Liver (tissue), 9 donors: ENCODE results near the gene CR1L. TPM values are rescaled to one million over a fixed set of nuclear protein-coding genes. Genes with fewer than 3 reads are reported as not detected.
"Not testable (repeated sequence)": the region's sequence is repeated elsewhere in the genome, so short reads cannot be mapped to it uniquely, and the experiment has no call there.

Experiments
- DNase-seq: peaks from one replicate; pipeline ENCODE4 v3.0.0-alpha.2; 2017; ENCODE audit warnings: low spot score
- H3K27ac ChIP-seq, 2 donors: one replicate each; pipeline ENCODE4 v1.7.0; 2013; ENCODE audit warnings: inconsistent platforms in 2 of 2, low read length in 2 of 2, control low read depth in 1 of 2, low read depth in 1 of 2, mild to moderate bottlenecking in 1 of 2
- H3K27me3 ChIP-seq, 4 donors: one replicate each; pipeline versions ENCODE4 v1.6.1 to v1.7.0; 2013; ENCODE audit warnings: low read length in 3 of 4, inconsistent platforms in 1 of 4, mild to moderate bottlenecking in 1 of 4, moderate library complexity in 1 of 4; ENCODE audit not compliant: control insufficient read depth in 4 of 4, insufficient read depth in 4 of 4
- H3K36me3 ChIP-seq, 4 donors: one replicate each; pipeline versions ENCODE4 v1.6.1 to v1.7.0; 2013; ENCODE audit warnings: low read length in 3 of 4, mild to moderate bottlenecking in 3 of 4, low read depth in 1 of 4, moderate library complexity in 1 of 4; ENCODE audit not compliant: control insufficient read depth in 4 of 4, insufficient read depth in 3 of 4
- H3K4me1 ChIP-seq, 4 donors: one replicate each; pipeline versions ENCODE4 v1.6.1 to v1.7.0; 2013; ENCODE audit warnings: low read length in 3 of 4, mild to moderate bottlenecking in 3 of 4, moderate library complexity in 1 of 4; ENCODE audit not compliant: control insufficient read depth in 4 of 4, insufficient read depth in 4 of 4
- H3K4me3 ChIP-seq, 3 donors: one replicate each; pipeline versions ENCODE4 v1.6.1 to v1.7.0; 2013; ENCODE audit warnings: low read length in 3 of 3, control low read depth in 1 of 3, low read depth in 1 of 3, mild to moderate bottlenecking in 1 of 3
- H3K9ac ChIP-seq, 2 donors: one replicate each; pipeline ENCODE4 v1.7.0; 2013; ENCODE audit warnings: low read length in 2 of 2, mild to moderate bottlenecking in 2 of 2, moderate library complexity in 2 of 2, control low read depth in 1 of 2, low read depth in 1 of 2
- H3K9me3 ChIP-seq, 4 donors: one replicate each; pipeline versions ENCODE4 v1.6.1 to v1.7.0; 2013; ENCODE audit warnings: low read length in 3 of 4; ENCODE audit not compliant: control insufficient read depth in 4 of 4
- EGR1 ChIP-seq, 2 donors: IDR thresholded peaks; 2 replicates each; pipeline ENCODE4 v1.6.1; 2016 to 2018; ENCODE audit warnings: antibody characterized with exemption in 2 of 2, low read depth in 2 of 2
- FOXA2 ChIP-seq: IDR thresholded peaks from 2 replicates; pipeline ENCODE4 v1.6.1; 2016; ENCODE audit warnings: antibody characterized with exemption
- GABPA ChIP-seq, 2 donors: IDR thresholded peaks in 1 of 2; conservative IDR thresholded peaks in 1 of 2; 2 replicates each; pipeline ENCODE4 v1.6.1; 2016; ENCODE audit warnings: antibody characterized with exemption in 2 of 2, mild to moderate bottlenecking in 1 of 2, moderate library complexity in 1 of 2
- HNF4A ChIP-seq, 2 donors: conservative IDR thresholded peaks; 2 replicates each; pipeline ENCODE4 v1.6.1; 2016; ENCODE audit warnings: antibody characterized with exemption in 2 of 2, mild to moderate bottlenecking in 2 of 2
- JUND ChIP-seq, 2 donors: IDR thresholded peaks; 2 replicates each; pipeline ENCODE4 v1.6.1; 2016; ENCODE audit warnings: antibody characterized with exemption in 2 of 2
- NR2F2 ChIP-seq: IDR thresholded peaks from 2 replicates; pipeline ENCODE4 v1.6.1; 2016; ENCODE audit warnings: antibody characterized with exemption
- RAD21 ChIP-seq, 2 donors: IDR thresholded peaks; 2 replicates each; pipeline ENCODE4 v1.6.1; 2016; ENCODE audit warnings: antibody characterized with exemption in 2 of 2, mild to moderate bottlenecking in 2 of 2
- RXRA ChIP-seq, 2 donors: IDR thresholded peaks; 2 replicates each; pipeline ENCODE4 v1.6.1; 2017 to 2018; ENCODE audit warnings: antibody characterized with exemption in 2 of 2, mild to moderate bottlenecking in 1 of 2
- SP1 ChIP-seq: IDR thresholded peaks from 2 replicates; pipeline ENCODE4 v1.6.1; 2018; ENCODE audit warnings: antibody characterized with exemption, mild to moderate bottlenecking
- YY1 ChIP-seq: IDR thresholded peaks from 2 replicates; pipeline ENCODE4 v1.6.1; 2016; ENCODE audit warnings: antibody characterized with exemption, mild to moderate bottlenecking
- WGBS: extraction: QIAGEN DNeasy Blood & Tissue Kit; methylation state at CpG from one replicate; pipeline ENCODE4 v1.1.7; 2013; 5-methylcytosine and 5-hydroxymethylcytosine counted together
- polyA plus RNA-seq, 2 donors: library from polyadenylated mRNA; stranded (reverse) in 1 of 2; unstranded in 1 of 2; fragments of 200-250 nt in 1 of 2; fragments of >200 nt in 1 of 2; fragmentation: Nextera tagmentation in 1 of 2; extraction: Ambion mirVana in 1 of 2; gene quantifications; one replicate each; pipeline versions ENCODE4 v1.2.1 to v1.2.3, GENCODE V29; 2013 to 2015
- total RNA-seq, 2 donors: library from RNA; depleted of rRNA; stranded (reverse); fragments of >200 nt; gene quantifications; one replicate each; pipeline ENCODE4 v1.2.3, GENCODE V29; 2014
- TF ChIP-seq, protein P1 (sequence below): IDR thresholded peaks from 2 replicates; pipeline ENCODE4 v1.6.1; 2016; ENCODE audit warnings: antibody characterized with exemption
- TF ChIP-seq, protein P2 (sequence below): fragments of 150-350 bp; IDR thresholded peaks from 2 replicates; pipeline ENCODE4 v1.5.1; 2017; ENCODE audit warnings: improper control_type of control experiment, low read depth, low read length; ENCODE audit not compliant: missing input control
- TF ChIP-seq, protein P3 (sequence below): IDR thresholded peaks from 2 replicates; pipeline ENCODE4 v1.6.1; 2016; ENCODE audit warnings: antibody characterized with exemption
- TF ChIP-seq, protein P4 (sequence below): IDR thresholded peaks from 2 replicates; pipeline ENCODE4 v1.6.1; 2016; ENCODE audit warnings: antibody characterized with exemption
- donor health status: healthy.
- donor health status: healthy.
- donor health status: healthy.
- donor health status: healthy.
- donor health status: healthy.

Gene CR1L
- total and polyA plus RNA-seq, 4 donors: 0.18 to 30.9 (median 0.42) TPM

DNA sequence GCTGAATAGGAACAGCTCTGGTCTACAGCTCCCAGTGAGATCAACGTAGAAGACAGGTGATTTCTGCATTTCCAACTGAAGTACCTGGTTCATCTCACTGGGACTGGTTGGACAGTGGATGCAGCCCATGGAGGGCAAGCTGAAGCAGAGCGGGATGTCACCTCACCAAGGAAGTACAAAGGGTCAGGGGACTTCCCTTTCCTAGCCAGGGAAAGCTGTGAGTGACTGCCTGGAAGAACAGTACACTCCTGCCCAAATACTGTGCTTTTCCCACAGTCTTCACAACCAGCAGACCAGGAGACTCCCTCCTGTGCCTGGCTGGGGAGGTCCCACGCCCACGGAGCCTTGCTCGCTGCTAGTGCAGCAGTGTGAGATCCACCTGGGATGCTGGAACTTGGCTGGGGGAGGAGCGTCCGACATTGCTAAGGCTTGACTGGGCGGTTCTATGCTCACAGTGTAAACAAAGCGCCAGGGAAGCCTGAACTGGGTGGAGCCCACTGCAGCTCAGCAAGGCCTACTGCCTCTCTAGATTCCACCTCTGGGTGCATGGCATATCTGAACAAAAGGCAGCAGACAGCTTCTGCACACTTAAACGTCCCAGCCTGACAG is 14.7 kb downstream of the CR1L start:
- Histone ChIP-seq H3K4me1 (no peaks in the 10 kb centered on the region), H3K27me3 (no peaks in the 10 kb centered on the region), H3K36me3 (no peaks in the 10 kb centered on the region), H3K9me3 (no peaks in the 10 kb centered on the region), H3K4me3 (no peak overlapping the region), H3K27ac (no peak overlapping the region), H3K9ac (no peak overlapping the region)
- no peak for DNase-seq
- 85% methylated on average over 10 of the region's 10 CpGs for WGBS
- TF ChIP-seq, protein P1, sequence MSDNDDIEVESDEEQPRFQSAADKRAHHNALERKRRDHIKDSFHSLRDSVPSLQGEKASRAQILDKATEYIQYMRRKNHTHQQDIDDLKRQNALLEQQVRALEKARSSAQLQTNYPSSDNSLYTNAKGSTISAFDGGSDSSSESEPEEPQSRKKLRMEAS: no peak
- no peak for TF ChIP-seq RXRA (IDR thresholded peaks at IDR 0.05)
- TF ChIP-seq, protein P2, sequence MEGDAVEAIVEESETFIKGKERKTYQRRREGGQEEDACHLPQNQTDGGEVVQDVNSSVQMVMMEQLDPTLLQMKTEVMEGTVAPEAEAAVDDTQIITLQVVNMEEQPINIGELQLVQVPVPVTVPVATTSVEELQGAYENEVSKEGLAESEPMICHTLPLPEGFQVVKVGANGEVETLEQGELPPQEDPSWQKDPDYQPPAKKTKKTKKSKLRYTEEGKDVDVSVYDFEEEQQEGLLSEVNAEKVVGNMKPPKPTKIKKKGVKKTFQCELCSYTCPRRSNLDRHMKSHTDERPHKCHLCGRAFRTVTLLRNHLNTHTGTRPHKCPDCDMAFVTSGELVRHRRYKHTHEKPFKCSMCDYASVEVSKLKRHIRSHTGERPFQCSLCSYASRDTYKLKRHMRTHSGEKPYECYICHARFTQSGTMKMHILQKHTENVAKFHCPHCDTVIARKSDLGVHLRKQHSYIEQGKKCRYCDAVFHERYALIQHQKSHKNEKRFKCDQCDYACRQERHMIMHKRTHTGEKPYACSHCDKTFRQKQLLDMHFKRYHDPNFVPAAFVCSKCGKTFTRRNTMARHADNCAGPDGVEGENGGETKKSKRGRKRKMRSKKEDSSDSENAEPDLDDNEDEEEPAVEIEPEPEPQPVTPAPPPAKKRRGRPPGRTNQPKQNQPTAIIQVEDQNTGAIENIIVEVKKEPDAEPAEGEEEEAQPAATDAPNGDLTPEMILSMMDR: no peak
- no peak for TF ChIP-seq GABPA (IDR thresholded peaks at IDR 0.05 in 1 of 2, conservative IDR thresholded peaks at IDR 0.05 in 1 of 2)
- TF ChIP-seq HNF4A (conservative IDR thresholded peaks at IDR 0.05): no peak
- TF ChIP-seq JUND (IDR thresholded peaks at IDR 0.05): no peak
- TF ChIP-seq YY1: no peak
- TF ChIP-seq, protein P3, sequence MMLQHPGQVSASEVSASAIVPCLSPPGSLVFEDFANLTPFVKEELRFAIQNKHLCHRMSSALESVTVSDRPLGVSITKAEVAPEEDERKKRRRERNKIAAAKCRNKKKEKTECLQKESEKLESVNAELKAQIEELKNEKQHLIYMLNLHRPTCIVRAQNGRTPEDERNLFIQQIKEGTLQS: no peak
- TF ChIP-seq NR2F2: no peak
- no peak for TF ChIP-seq EGR1 (IDR thresholded peaks at IDR 0.05; ENCODE audit: low read depth in 2 of 2)
- no peak for TF ChIP-seq FOXA2
- TF ChIP-seq RAD21 (IDR thresholded peaks at IDR 0.05): no peak

DNA sequence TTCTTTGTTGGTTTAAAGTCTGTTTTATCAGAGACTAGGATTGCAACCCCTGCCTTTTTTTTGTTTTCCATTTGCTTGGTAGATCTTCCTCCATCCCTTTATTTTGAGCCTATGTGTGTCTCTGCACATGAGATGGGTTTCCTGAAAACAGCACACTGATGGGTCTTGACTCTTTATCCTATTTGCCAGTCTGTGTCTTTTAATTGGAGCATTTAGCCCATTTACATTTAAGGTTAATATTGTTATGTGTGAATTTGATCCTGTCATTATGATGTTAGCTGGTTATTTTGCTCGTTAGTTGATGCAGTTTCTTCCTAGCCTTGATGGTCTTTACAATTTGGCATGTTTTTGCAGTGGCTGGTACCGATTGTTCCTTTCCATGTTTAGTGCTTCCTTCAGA is 16.5 kb downstream of the CR1L start:
- H3K9me3 ChIP-seq, H3K27me3 ChIP-seq, H3K4me1 ChIP-seq, DNase-seq, H3K27ac ChIP-seq, H3K36me3 ChIP-seq, H3K9ac ChIP-seq, H3K4me3 ChIP-seq: not testable (repeated sequence)
- 100% methylated on average over 1 of the region's 2 CpGs for WGBS

DNA sequence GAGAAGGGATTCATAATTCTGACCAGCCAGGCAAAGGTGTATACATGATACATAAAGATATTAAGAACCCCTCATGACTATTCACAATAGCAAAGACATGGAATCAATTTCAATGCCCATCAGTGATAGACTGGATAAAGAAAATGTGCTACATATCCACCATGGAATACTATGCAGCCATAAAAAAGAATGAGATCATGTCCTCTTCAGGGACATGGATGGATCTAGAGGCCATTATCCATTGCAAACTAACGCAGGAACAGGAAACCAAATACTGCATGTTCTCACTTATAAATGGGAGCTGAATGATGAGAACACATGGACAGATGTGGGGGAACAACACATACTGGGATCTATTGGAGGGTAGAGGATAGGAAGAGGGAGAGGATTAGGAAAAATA is 21.4 kb downstream of the CR1L start:
- no peak overlapping the region for H3K27ac ChIP-seq
- TF ChIP-seq, protein P4, sequence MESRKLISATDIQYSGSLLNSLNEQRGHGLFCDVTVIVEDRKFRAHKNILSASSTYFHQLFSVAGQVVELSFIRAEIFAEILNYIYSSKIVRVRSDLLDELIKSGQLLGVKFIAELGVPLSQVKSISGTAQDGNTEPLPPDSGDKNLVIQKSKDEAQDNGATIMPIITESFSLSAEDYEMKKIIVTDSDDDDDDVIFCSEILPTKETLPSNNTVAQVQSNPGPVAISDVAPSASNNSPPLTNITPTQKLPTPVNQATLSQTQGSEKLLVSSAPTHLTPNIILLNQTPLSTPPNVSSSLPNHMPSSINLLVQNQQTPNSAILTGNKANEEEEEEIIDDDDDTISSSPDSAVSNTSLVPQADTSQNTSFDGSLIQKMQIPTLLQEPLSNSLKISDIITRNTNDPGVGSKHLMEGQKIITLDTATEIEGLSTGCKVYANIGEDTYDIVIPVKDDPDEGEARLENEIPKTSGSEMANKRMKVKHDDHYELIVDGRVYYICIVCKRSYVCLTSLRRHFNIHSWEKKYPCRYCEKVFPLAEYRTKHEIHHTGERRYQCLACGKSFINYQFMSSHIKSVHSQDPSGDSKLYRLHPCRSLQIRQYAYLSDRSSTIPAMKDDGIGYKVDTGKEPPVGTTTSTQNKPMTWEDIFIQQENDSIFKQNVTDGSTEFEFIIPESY: no peak
- TF ChIP-seq SP1 (no peak), NR2F2 (no peak), EGR1 (IDR thresholded peaks at IDR 0.05; ENCODE audit: low read depth in 2 of 2) (no peak), JUND (IDR thresholded peaks at IDR 0.05) (no peak)
- TF ChIP-seq, protein P1: no peak
- peaks cover 0 to 5% (median 2%) of the 10 kb centered on the region in 4 donors for H3K9me3 ChIP-seq
- peaks cover 0 to 9% (median 2%) of the 10 kb centered on the region in 4 donors for H3K27me3 ChIP-seq
- no peak overlapping the region for H3K4me3 ChIP-seq
- 82% methylated on average over 1 of the region's 1 CpG for WGBS
- H3K9ac ChIP-seq: no peak overlapping the region
- H3K4me1 ChIP-seq: peaks cover 0 to 4% (median 0%) of the 10 kb centered on the region in 4 donors
- no peak for DNase-seq
- no peaks in the 10 kb centered on the region for H3K36me3 ChIP-seq
